Duodenal mucosa (tissue), 2 donors: ENCODE measurements around the gene RIN3.

Source experiments
- H3K27ac ChIP-seq: one replicate; pipeline ENCODE4 v1.7.0; 2013; ENCODE audit warnings: low read depth, low read length
- H3K27me3 ChIP-seq, 2 donors: one replicate each; pipeline ENCODE4 v1.7.0; 2013; ENCODE audit warnings: low read length in 2 of 2, control low read depth in 1 of 2; ENCODE audit not compliant: insufficient read depth in 2 of 2, control insufficient read depth in 1 of 2
- H3K36me3 ChIP-seq, 2 donors: one replicate each; pipeline ENCODE4 v1.7.0; 2013; ENCODE audit warnings: low read length in 2 of 2, control low read depth in 1 of 2; ENCODE audit not compliant: insufficient read depth in 2 of 2, control insufficient read depth in 1 of 2
- H3K4me1 ChIP-seq, 2 donors: one replicate each; pipeline ENCODE4 v1.7.0; 2013; ENCODE audit warnings: low read length in 2 of 2, control low read depth in 1 of 2; ENCODE audit not compliant: insufficient read depth in 2 of 2, control insufficient read depth in 1 of 2
- H3K4me3 ChIP-seq, 2 donors: one replicate each; pipeline ENCODE4 v1.7.0; 2013; ENCODE audit warnings: low read length in 2 of 2, low read depth in 1 of 2
- H3K9ac ChIP-seq, 2 donors: one replicate each; pipeline ENCODE4 v1.7.0; 2013; ENCODE audit warnings: low read length in 2 of 2, low read depth in 1 of 2
- H3K9me3 ChIP-seq, 2 donors: one replicate each; pipeline ENCODE4 v1.7.0; 2013; ENCODE audit warnings: low read length in 2 of 2, control low read depth in 1 of 2; ENCODE audit not compliant: control insufficient read depth in 1 of 2

The RIN3 gene

DNA sequence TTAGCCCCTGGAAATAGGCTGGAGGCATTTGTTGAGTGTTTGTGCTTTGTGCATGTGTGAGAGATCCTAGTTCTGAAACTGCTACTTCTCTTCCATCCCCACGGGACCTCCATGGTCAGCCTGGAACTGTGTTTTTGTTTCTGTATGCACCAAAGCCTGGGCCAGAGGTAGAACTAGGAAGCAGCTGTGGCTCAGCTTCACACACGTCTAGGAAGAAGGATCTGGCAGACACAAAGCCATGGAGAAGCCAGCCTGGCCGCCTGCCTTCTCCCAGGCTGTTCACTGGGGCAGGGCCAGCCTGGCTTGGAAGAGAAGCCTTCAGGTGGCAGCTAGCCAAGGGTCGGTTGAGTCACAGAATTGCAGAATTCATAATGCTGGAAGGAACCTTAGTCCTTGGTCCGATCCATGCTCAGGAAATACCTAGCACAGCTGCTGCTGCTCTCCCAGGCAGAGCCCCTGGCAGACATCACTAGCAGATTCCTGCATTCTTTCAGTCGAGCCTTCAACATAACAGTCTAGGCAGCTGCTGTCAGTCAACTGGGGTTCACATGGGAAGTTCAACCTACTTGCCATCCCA is 27.0 kb downstream of the RIN3 start:
- Histone ChIP-seq H3K27me3 (no peaks in the 10 kb centered on the region), H3K9ac (peak overlapping the region in 1 of 2 donors; percentile 55), H3K27ac (peak overlapping the region; percentile 44), H3K4me3 (no peak overlapping the region), H3K9me3 (no peaks in the 10 kb centered on the region), H3K36me3 (no peaks in the 10 kb centered on the region), H3K4me1 (peaks cover 28 to 36% of the 10 kb centered on the region in 2 donors)

DNA sequence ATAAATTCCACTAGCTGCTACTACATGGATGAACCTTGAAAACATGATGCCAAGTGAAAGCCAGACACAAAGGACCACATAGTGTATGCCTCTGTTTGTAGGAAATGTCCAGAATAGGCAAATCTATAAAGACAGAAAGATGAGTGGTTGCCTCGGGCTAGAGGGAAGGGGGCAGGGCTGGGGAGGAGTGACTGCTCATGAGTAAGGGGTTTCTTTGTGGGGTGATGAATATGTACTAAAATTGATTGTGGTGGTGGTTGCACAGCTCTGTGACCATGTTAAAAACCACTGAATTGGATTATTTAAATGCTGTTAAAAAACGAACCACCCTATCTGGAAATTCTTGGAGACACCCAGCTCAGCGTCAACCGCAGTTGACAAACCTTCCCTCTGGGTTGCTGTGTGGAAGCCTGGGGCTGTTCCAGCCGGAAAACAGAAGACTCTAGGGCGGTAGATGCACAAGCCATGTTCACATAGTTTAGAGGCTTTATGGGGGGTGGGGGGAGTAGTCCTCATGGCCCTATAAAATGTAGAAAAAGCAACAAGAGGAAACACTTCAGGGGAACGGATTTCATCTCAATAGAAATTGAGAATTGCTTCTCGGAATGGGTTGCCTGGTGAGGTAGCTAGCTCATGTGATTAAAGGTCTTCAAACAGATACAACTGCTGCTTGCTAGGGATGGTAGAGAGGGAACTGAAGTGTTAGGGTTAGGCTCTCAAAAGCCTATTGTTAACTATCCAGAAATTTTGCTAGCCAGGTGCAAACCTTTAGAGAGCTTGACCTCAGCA is 29.4 kb downstream of the RIN3 start:
- Histone ChIP-seq H3K36me3 (no peaks in the 10 kb centered on the region), H3K9ac (no peak overlapping the region), H3K4me1 (peaks cover 28 to 31% of the 10 kb centered on the region in 2 donors), H3K27me3 (no peaks in the 10 kb centered on the region), H3K4me3 (no peak overlapping the region), H3K27ac (no peak overlapping the region), H3K9me3 (no peaks in the 10 kb centered on the region)

DNA sequence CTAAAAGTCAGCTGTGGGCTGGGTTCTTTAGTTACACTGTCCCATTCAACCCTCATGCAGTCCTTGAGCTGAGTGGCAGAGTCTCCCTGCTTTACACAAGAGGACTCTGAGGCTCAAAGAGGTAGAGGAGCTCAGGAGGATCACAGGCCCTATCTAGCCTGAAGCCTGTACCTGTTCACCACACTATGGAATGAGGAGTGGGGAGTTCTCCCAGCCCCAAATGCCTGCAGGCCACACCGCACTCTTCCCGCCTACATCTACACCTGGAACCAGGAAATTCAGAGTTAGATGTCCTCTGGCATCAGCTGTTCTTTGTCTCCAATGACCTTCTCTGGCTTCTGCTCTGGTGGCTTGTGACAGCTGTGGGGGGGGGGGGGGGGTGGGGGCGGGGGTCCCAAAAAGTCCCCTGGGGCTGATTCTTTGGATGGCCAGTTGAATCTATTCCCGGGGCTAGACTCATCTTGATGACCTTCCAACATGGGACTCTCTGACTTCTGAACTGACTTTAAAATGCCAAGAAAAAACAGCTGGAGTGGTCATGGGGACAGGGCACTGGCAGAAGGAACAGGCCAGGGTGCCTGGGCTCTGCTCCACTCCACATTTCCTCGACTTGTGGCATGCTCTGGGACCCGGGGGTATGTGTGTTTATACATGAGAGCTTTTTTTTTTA is 30.6 kb downstream of the RIN3 start:
- H3K36me3 ChIP-seq, result no peaks in the 10 kb centered on the region
- H3K27me3 ChIP-seq, result no peaks in the 10 kb centered on the region
- H3K4me1 ChIP-seq, result peaks cover 19 to 21% of the 10 kb centered on the region in 2 donors
- no peak overlapping the region for H3K9ac ChIP-seq
- H3K4me3 ChIP-seq, result no peak overlapping the region
- no peaks in the 10 kb centered on the region for H3K9me3 ChIP-seq
- H3K27ac ChIP-seq, result no peak overlapping the region

DNA sequence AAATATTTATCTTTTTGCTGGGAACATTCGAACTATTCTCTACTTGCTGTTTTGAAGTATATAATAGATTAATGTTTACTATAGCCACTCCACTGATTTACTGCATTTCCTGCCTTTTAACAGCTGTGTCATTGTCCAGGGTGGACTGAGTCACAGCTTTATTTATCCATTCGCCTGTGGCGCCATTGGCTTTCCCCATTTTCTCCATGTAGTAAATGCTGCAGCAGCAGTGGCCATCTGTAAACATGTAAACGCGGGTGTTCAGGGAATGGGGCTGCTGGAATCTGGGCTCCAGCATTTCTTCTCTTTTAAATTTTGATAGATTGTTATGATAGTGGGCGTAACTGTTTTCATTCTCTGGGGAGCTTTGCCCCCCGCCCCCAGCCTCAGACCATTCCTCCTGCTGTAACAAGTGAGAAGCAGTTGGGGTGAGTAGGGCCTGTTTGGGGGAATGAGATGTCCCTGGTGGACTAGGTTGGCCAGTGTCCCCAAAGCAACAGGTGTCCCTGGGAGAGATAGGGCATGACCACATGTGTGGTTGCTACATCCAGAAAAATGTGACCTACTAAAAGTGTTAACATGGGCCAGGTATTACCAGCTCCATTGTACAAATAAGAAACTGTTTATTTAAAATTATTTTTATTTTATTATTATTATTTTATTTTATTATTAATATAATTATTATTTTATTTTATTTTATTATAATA is 32.9 kb downstream of the RIN3 start:
- peaks cover 5% of the 10 kb centered on the region in 2 donors for H3K4me1 ChIP-seq
- H3K27me3 ChIP-seq, result no peaks in the 10 kb centered on the region
- no peaks in the 10 kb centered on the region for H3K36me3 ChIP-seq
- no peak overlapping the region for H3K4me3 ChIP-seq
- H3K9ac ChIP-seq, result no peak overlapping the region
- H3K27ac ChIP-seq, result no peak overlapping the region
- H3K9me3 ChIP-seq, result no peaks in the 10 kb centered on the region

DNA sequence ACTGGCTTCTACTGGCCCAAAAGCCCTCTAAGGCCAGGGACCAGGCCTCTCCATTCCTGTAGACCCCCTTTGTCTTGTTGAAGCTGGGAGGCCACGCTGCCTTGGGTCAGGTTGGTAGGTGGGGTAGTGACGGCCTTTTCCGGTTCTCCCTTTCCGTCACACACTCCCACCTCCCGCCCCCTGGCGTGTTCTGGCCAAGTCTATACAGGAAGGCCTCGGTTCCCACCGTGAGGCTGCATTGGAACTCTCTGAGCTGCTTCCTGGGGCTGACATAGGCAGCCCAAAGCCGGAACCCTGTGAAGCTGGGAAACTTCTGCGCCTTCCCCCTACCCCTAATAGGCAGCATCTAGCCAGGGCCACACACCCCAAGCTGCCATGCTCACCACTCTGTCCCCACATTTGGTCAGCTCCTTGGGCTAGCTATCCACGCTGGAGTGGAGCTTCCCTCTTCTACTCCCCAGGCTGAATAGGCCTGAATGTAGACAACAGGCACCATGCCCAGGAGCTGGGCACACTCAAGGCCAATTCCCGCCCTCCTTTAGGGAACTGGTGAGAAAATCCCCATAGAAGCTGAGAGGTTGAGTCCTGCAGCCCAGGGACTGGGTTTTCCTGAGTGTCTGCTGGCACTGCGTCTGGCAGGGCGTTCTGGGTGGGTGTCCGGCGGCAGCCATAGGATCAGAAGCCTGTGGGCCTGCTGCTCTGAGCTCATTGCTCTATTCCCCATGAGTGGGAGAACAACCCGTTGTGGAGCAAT is 35.7 kb downstream of the RIN3 start:
- Histone ChIP-seq H3K9ac (no peak overlapping the region), H3K36me3 (no peaks in the 10 kb centered on the region), H3K9me3 (no peaks in the 10 kb centered on the region), H3K4me3 (no peak overlapping the region), H3K4me1 (peaks cover 8 to 16% of the 10 kb centered on the region in 2 donors), H3K27me3 (no peaks in the 10 kb centered on the region), H3K27ac (peak overlapping the region; percentile 54)

DNA sequence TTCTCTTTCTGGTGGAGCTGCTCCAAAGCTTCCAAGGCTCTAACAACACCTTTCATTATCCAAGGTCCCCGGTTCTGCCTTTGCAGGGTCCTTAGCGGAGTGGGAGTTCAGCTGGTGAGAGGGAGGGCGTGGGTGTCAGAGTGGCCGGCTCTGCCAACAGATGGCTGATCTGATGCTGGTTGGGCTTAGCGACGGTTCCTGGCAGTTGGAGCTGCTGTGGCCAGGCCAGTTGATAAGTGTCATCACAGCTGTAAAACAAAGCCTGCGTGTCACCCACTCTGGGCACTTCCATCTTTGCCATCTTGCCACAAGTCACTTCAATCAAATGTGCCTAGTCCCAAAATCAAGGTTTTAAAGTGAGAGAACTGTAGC is 36.3 kb downstream of the RIN3 start:
- H3K27ac ChIP-seq, result peak overlapping the region; percentile 54
- no peaks in the 10 kb centered on the region for H3K9me3 ChIP-seq
- H3K9ac ChIP-seq, result no peak overlapping the region
- no peak overlapping the region for H3K4me3 ChIP-seq
- no peaks in the 10 kb centered on the region for H3K36me3 ChIP-seq
- H3K4me1 ChIP-seq, result peaks cover 8 to 16% of the 10 kb centered on the region in 2 donors
- H3K27me3 ChIP-seq, result no peaks in the 10 kb centered on the region

DNA sequence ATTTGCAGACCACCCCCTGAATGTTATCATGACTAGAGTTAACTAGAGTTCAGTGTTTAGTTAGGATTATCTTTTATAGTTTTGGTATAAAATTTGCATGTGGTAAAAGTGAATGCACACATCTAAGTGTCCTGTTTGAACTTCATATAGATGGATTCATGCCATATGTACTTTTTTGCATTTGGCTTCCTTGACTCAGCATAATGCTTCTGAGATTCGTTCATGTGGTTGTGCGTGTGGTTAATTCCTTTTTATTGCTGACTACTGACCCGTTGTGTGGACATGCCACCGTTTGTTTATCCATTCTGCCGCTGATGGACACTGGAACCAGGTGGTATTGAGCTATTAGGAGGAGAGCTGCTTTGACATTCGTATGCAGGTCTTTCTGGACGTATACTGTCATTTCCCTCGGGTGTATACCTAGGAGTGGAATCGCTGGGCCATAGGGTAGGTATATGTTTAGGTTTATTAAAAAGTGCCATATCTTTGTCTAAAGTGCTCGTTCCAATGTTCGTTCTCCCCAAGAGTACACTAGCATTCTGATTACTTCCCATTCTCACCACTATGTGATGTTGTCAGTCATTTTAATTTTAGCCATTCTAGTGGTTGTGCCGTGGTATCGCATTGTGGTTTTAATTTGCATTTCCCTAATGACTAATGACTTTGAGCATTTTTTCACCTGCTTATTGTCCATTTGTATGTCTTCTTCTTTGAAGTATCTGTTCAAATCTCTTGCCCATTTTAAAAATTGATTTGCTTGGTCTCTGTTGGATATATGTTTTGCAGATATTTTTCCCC is 37.7 kb downstream of the RIN3 start:
- Histone ChIP-seq H3K27me3 (no peaks in the 10 kb centered on the region), H3K36me3 (no peaks in the 10 kb centered on the region)

DNA sequence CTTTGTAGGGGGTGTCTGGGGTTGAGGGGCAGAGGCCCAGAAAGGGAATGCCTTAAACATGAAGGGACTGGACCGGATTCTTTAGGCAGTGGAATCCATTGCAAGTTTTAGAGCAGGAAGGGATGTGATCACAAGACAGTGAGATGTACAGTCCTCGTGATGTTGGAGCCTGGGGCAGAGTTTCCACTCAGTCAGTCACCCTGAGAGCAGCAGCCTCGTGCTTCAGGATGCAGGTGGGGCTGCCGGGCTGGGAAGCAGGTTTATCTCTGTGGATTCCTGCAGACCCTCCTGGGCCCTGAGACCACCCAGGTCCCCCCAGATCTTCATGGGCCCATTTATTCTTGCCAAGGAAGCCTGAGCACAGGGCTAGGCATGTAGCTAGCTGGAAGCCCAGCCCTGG is 38.5 kb downstream of the RIN3 start:
- Histone ChIP-seq H3K9me3 (no peaks in the 10 kb centered on the region), H3K36me3 (peaks cover 3% of the 10 kb centered on the region in 2 donors), H3K27me3 (no peaks in the 10 kb centered on the region), H3K4me3 (no peak overlapping the region), H3K4me1 (peaks cover 8 to 16% of the 10 kb centered on the region in 2 donors), H3K27ac (no peak overlapping the region), H3K9ac (no peak overlapping the region)

More for the DNA sequence above, 37.7 kb downstream of the RIN3 start:
- Histone ChIP-seq H3K4me3 (no peak overlapping the region), H3K27ac (no peak overlapping the region), H3K9me3 (no peaks in the 10 kb centered on the region), H3K9ac (no peak overlapping the region), H3K4me1 (peaks cover 8 to 16% of the 10 kb centered on the region in 2 donors)

DNA sequence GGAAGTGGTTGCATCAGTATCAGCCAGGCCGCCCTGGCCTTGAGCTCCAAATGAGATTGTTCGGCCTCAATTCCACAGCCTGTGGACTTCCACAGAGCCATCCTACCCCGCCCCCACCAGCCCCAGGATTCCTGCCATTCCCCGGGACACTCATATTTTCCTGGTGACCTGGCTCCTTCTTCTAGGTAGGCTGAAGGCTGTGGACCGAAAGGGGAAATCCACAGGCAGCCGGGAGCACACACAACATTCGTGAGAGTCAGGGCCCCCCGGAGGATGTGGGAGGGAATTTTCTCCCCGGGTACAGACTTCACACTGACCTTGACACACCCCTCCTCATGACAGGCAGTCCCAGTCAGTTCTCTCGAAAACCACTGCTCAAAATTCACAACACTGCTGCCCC is 39.9 kb downstream of the RIN3 start:
- H3K4me3 ChIP-seq, result no peak overlapping the region
- H3K4me1 ChIP-seq, result peaks cover 8 to 16% of the 10 kb centered on the region in 2 donors
- H3K9ac ChIP-seq, result no peak overlapping the region
- H3K27ac ChIP-seq, result no peak overlapping the region
- H3K36me3 ChIP-seq, result peaks cover 6 to 10% of the 10 kb centered on the region in 2 donors
- no peaks in the 10 kb centered on the region for H3K9me3 ChIP-seq
- H3K27me3 ChIP-seq, result no peaks in the 10 kb centered on the region
